Stimulated activated effector memory CD8-positive, alpha-beta T cell treated with anti-CD3 and anti-CD28 coated beads, Interleukin-12 subunit alpha, Interleukin-12 subunit beta, amount 100 ng/mL, for 72 hours (primary cell): ENCODE results near the gene KIF6.

Experiments
- ATAC-seq: fragments of 150-1000 bp; cut with Tn5 transposase; 2 replicates; pipeline ENCODE4 v1.10.0; 2021
- DNase-seq, 2 donors: peaks; one replicate each; pipeline ENCODE4 v3.0.0; 2021 to 2022; ENCODE audit warnings: low spot score in 2 of 2
- H3K27ac Mint-ChIP-seq: one replicate; pipeline ENCODE4 v1.8.0; 2022; ENCODE audit warnings: mild to moderate bottlenecking, mixed read lengths
- H3K36me3 Mint-ChIP-seq: one replicate; pipeline ENCODE4 v1.8.0; 2022; ENCODE audit warnings: mild to moderate bottlenecking, mixed read lengths
- H3K4me1 Mint-ChIP-seq: one replicate; pipeline ENCODE4 v1.8.0; 2022; ENCODE audit warnings: mixed read lengths
- H3K4me3 Mint-ChIP-seq: one replicate; pipeline ENCODE4 v1.8.0; 2022; ENCODE audit warnings: mild to moderate bottlenecking, mixed read lengths
- H3K9me3 Mint-ChIP-seq: one replicate; pipeline ENCODE4 v1.8.0; 2022; ENCODE audit warnings: mixed read lengths

KIF6 gene

DNA sequence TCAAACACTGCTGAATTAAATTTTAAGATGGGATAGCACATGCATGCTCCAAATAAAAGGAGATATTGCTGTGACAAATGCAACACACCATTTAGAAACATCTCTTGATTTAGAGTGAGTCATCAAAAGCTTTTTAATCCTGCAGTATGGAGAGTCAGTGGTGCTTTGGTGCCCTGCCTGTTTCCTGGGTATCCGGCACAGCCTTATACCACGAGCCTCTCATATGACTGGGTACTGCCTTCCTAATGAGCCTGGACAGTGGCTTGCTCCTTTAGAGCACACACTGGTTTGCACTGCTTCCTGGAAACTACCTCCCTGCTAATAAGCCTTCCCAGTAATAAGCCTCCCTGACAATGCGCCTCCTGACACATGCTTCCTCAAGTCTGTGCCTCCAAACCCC is 337.4 kb downstream of the KIF6 start:
- no peaks in the 10 kb centered on the region for H3K9me3 Mint-ChIP-seq
- ATAC-seq = no peak
- H3K4me1 Mint-ChIP-seq = no peaks in the 10 kb centered on the region
- no peaks in the 10 kb centered on the region for H3K36me3 Mint-ChIP-seq
- H3K27ac Mint-ChIP-seq = no peak overlapping the region
- H3K4me3 Mint-ChIP-seq = no peak overlapping the region
- DNase-seq = no peak

GRCh38 chr6:39386487-39386886 is 338.7 kb downstream of the KIF6 start:
- Mint-ChIP-seq H3K36me3 (no peaks in the 10 kb centered on the region), H3K4me1 (no peaks in the 10 kb centered on the region), H3K9me3 (no peaks in the 10 kb centered on the region), H3K27ac (no peak overlapping the region), H3K4me3 (no peak overlapping the region)
- DNase-seq (no peak), ATAC-seq (no peak)

DNA sequence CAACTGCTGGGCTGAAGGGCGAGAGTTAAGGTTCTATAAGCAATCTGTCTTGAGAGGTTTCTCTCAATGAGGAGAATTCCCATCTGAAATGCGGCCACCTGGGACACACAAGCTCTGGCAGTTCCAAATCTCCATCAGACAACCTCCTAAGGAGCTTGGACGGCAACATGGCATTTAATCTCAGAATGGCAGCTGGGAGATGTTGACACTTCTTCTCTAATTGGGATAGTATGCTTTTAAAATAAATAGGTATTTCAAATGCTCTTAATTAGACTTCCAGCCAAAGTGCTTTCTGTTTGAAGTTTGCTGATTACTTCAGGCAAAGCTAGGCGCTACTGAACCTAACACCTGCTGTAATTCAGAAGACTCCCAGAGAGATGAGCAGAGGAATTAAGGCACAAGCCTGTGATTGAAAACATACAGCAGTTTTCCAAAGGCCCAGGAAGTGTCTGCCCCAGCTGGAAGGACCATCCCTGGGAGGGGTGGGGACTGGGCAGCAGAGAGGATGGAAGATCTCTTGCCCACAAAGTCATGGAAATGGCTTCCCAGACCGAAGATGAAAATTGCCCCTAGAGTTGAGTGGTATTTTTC is 343.6 kb downstream of the KIF6 start:
- H3K27ac Mint-ChIP-seq = no peak overlapping the region
- no peak for ATAC-seq
- H3K9me3 Mint-ChIP-seq = no peaks in the 10 kb centered on the region
- no peaks in the 10 kb centered on the region for H3K36me3 Mint-ChIP-seq
- no peak for DNase-seq
- H3K4me3 Mint-ChIP-seq = no peak overlapping the region
- no peaks in the 10 kb centered on the region for H3K4me1 Mint-ChIP-seq

DNA sequence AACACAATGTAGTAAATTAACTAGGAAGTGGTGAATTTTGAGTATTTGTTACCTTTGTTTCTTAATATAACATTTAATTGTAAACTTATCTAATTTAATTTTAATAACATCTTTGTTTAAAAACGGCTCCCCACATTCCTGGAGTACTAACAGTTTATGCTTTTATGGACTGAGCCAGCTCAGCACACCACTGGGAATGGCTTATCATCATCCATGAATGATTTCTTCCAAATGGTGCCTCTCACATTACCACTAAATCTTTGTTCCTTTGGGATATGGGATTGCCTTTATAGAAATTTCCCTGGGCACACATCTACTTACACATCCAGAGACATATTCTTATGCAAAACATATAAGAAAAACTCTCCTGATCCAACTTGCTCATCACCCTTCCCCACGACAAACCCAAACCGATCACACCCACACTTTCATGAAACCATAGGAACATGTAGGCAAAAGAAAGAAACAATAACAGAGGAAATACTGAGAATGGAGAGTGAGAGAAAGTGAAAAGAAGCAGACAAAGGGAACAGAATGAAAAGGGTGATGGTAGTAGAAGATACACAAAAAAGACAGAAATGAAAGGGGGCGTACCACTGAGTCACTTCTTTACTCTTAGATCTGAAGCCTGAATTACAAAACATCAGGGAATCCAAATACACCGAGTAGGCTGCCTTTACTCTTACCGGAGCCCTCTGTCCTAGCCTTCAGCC is 344.2 kb downstream of the KIF6 start:
- Mint-ChIP-seq H3K36me3 (no peaks in the 10 kb centered on the region), H3K9me3 (no peaks in the 10 kb centered on the region), H3K27ac (no peak overlapping the region), H3K4me3 (no peak overlapping the region), H3K4me1 (no peaks in the 10 kb centered on the region)
- DNase-seq (no peak), ATAC-seq (no peak)

DNA sequence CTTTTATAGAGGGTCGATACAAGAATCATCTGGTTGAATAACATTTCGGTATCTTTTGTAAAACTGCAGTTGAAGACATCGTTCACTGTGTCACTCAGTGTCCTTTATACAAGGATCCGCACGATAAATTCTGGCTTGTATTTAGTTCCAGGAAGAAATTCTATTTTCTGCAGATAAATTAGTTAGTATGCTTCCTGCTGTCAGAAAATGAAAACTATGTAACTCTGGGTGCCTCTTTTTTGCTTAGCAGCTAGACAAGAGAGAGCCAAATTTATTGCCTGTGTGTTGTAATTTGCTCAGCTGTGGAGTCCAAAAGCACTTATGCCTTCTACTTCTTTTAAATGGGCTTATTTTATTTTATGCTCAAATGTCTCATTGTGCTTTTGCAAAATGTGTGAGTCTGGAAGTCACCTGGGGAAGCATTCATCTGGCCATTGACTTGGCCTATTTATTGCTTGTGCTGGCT is 346.2 kb downstream of the KIF6 start:
- no peaks in the 10 kb centered on the region for H3K4me1 Mint-ChIP-seq
- no peak overlapping the region for H3K27ac Mint-ChIP-seq
- ATAC-seq = no peak
- no peak for DNase-seq
- no peaks in the 10 kb centered on the region for H3K36me3 Mint-ChIP-seq
- no peak overlapping the region for H3K4me3 Mint-ChIP-seq
- no peaks in the 10 kb centered on the region for H3K9me3 Mint-ChIP-seq

DNA sequence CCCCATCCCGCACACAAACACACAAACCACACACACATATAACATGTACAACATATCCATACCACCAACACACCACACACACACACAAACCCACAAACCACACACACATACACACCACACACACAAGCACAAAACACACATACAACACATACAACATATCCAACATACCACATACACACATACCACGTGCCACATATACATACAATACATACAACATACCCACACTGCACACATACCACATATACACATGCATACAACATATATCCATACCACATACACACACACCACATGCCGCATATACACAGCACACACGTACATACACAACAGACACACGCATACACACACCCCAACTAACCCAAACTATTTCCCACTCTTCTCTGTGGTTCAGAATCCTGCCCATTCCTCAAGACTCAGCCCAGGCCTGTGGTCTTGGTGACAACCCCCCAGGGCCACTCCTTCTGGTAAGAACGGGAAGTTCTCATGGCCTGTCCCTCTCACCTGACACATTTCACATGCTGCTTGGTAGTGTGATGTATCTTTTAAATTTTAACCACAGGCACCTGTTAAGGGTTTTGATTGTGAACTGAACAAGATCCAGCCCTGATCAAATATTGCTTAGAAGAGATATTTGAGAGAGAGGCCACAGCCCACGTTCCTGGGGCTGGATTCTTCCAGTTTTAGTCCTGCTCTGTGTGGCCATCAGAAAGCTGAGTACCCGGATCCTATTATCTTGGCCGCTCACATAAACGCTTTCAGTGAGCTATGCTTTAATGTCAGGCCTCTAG is 346.8 kb downstream of the KIF6 start:
- Mint-ChIP-seq H3K27ac (no peak overlapping the region), H3K9me3 (no peaks in the 10 kb centered on the region), H3K36me3 (no peaks in the 10 kb centered on the region), H3K4me1 (no peaks in the 10 kb centered on the region), H3K4me3 (no peak overlapping the region)
- ATAC-seq (no peak), DNase-seq (no peak)

DNA sequence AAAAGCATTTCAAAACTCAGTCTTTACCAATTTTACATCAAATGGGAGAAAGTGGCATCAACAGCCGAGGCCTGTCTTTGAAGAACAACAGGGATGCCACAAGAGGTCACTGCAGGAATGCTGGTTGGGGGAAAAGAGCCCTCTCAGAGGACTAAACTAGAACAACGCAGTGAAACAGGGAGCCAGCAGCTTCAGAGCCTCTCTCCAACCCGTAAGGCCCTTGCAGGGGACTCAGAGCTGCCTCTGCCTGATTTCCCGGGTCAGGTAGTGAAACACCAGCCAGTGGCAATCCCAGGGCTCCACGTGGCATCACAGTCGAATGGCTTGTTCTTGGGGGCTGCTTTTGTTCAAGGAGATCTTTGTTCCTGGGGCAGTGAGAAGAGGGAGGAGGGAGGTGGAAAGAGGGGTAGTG is 347.7 kb downstream of the KIF6 start:
- no peaks in the 10 kb centered on the region for H3K36me3 Mint-ChIP-seq
- H3K4me1 Mint-ChIP-seq = no peaks in the 10 kb centered on the region
- ATAC-seq (no peak), DNase-seq (no peak)
- no peak overlapping the region for H3K4me3 Mint-ChIP-seq
- no peaks in the 10 kb centered on the region for H3K9me3 Mint-ChIP-seq
- H3K27ac Mint-ChIP-seq = no peak overlapping the region

DNA sequence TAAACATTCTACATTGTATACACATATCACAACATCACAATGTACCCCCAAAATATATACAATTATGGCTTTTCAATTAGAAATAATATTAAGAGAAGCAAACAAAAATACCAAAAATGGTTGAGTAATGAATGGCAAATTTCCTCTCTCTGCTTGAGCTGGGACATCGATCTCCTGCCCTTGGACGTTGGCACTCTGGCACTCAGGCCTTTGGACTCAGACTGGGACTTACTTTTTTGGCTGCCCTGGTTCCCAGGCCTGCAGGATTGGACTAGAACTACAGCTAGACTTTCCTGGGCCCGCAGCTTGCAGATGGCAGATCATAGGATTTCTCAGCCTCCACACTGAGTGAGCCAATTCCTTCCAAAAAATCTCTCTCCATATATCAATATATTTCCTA is 349.8 kb downstream of the KIF6 start:
- no peak overlapping the region for H3K4me3 Mint-ChIP-seq

DNA sequence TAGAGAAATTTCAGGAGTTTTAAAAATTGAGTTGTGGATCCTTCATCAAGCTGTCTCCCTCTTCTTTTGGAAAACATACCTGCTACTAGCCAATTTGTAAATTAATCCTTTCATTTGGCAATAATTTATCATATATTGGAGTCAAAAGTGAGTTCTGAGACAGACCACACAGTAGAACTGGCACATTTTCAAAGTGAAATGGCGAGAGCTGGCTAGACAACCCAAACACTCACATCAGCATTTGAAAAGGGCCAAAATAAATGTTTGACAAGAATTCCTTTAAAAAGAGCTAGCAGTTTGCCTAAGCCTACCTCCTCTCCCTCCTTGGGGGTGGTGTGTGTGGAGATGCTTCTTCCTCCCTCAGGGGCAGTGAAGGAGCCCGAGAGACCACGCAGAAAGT is 354.8 kb downstream of the KIF6 start:
- no peaks in the 10 kb centered on the region for H3K9me3 Mint-ChIP-seq
- no peak for ATAC-seq
- no peak overlapping the region for H3K4me3 Mint-ChIP-seq
- no peaks in the 10 kb centered on the region for H3K4me1 Mint-ChIP-seq
- no peak overlapping the region for H3K27ac Mint-ChIP-seq
- H3K36me3 Mint-ChIP-seq = no peaks in the 10 kb centered on the region
- DNase-seq = no peak

More for the DNA sequence above, 349.8 kb downstream of the KIF6 start:
- no peaks in the 10 kb centered on the region for H3K36me3 Mint-ChIP-seq
- DNase-seq (no peak), ATAC-seq (no peak)
- no peak overlapping the region for H3K27ac Mint-ChIP-seq
- H3K9me3 Mint-ChIP-seq = no peaks in the 10 kb centered on the region
- no peaks in the 10 kb centered on the region for H3K4me1 Mint-ChIP-seq

- Mint-ChIP-seq H3K4me1 (no peaks in the 10 kb centered on the region), H3K4me3 (no peak overlapping the region), H3K27ac (no peak overlapping the region), H3K36me3 (no peaks in the 10 kb centered on the region), H3K9me3 (no peaks in the 10 kb centered on the region)
- ATAC-seq = no peak
- DNase-seq = no peak
Measured at GRCh38 chr6:39369987-39370386, 355.2 kb downstream of the KIF6 start.

DNA sequence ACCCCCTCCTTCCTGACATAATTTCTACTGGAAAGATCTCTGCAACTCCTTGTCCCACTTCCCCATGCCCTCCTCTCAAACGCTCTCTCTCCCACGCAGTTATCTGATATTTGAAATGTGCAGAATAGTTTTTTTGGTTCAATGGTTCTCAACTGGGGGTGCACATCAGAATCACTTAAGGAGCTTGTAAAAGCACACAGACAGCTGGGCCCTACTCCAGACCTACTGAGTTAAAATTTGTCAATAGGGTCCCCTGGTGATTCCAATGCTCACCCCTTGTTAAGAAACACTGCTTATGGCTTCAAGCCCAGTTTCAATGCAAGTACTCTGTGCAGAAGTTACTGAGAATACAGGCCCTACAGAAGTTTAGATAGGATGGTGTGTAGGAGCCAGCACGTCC is 357.5 kb downstream of the KIF6 start:
- Mint-ChIP-seq H3K36me3 (no peaks in the 10 kb centered on the region), H3K4me3 (no peak overlapping the region), H3K27ac (no peak overlapping the region), H3K9me3 (no peaks in the 10 kb centered on the region), H3K4me1 (no peaks in the 10 kb centered on the region)
- DNase-seq (no peak), ATAC-seq (no peak)

DNA sequence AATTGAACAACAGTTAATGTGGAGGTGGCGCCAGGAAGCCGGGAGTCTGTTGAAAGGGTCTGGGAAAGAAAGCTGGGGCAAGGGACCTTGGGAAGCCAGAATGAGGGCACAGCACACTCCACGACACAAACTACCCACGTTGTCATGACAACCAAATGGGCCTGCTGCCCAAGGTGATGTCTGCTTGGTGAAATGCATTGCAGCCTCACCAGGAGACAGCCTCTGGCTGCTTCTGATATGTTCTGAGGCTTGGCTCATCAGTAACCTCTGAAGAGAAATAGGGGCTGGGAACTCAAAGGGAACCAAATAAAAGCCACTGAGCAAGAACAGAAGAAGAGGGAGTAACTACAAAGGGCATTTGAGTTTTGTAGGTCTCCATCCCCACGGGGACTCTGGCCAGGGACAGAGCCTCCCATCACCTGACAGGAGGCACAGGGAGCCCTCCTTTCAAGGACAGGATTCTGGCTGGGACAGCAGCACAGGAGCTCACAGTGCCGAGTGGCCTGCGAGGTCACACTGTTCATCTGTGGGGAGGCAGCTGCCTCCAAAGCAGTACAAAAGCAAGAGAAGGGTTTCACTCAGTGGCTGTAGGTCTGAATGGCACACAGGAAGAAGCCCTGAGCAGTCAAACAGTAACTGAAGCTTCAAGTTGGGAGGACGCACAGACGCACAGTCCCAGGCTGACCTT is 358.1 kb downstream of the KIF6 start:
- no peak for ATAC-seq
- DNase-seq = no peak
- H3K27ac Mint-ChIP-seq = no peak overlapping the region
- no peaks in the 10 kb centered on the region for H3K36me3 Mint-ChIP-seq
- H3K9me3 Mint-ChIP-seq = no peaks in the 10 kb centered on the region
- no peak overlapping the region for H3K4me3 Mint-ChIP-seq
- H3K4me1 Mint-ChIP-seq = no peaks in the 10 kb centered on the region

GRCh38 chr6:39365281-39366074 is 359.7 kb downstream of the KIF6 start:
- H3K27ac Mint-ChIP-seq = no peak overlapping the region
- H3K9me3 Mint-ChIP-seq = no peaks in the 10 kb centered on the region
- DNase-seq (no peak), ATAC-seq (no peak)
- no peaks in the 10 kb centered on the region for H3K4me1 Mint-ChIP-seq
- H3K36me3 Mint-ChIP-seq = no peaks in the 10 kb centered on the region
- no peak overlapping the region for H3K4me3 Mint-ChIP-seq

DNA sequence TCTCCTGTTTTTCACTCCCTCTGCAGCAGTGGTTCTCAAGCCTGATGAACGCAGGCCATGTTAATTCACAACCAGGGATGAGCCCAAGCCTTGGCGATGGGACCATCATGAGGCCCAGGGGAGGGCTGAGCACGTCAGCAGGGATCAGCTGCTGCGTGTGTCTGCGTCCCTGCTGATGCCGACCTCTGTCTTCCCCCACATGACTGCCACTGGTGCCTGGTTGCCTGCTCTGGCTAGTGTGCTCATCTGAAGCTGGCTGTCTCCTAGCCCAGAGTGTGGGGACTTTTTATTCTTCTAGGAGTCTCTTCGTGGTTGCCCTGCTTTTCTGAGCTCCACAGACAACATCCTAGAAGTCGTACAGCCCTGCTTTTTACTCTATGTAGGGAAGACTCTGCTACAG is 361.9 kb downstream of the KIF6 start:
- Mint-ChIP-seq H3K4me1 (no peaks in the 10 kb centered on the region), H3K27ac (no peak overlapping the region), H3K9me3 (no peaks in the 10 kb centered on the region), H3K36me3 (no peaks in the 10 kb centered on the region), H3K4me3 (no peak overlapping the region)
- ATAC-seq (no peak), DNase-seq (no peak)

- no peak overlapping the region for H3K27ac Mint-ChIP-seq
- no peaks in the 10 kb centered on the region for H3K9me3 Mint-ChIP-seq
- H3K4me3 Mint-ChIP-seq = no peak overlapping the region
- no peaks in the 10 kb centered on the region for H3K36me3 Mint-ChIP-seq
- ATAC-seq = no peak
- DNase-seq = no peak
- H3K4me1 Mint-ChIP-seq = no peaks in the 10 kb centered on the region
Measured at GRCh38 chr6:39362487-39362865, 362.7 kb downstream of the KIF6 start.
